HepG2 (cell line): ENCODE data around the gene TSC22D4. TPM values are rescaled to one million over a fixed set of nuclear protein-coding genes. Genes with fewer than 3 reads are reported as not detected.
A peak's percentile ranks its signal among the peaks of the same experiment; 100 is the strongest.

Experiments used
- AKAP8 ChIP-seq: sonication (generic); formaldehyde crosslinking; IDR thresholded peaks from 2 replicates; pipeline ENCODE4 v1.5.1; 2020; ENCODE audit warnings: mild to moderate bottlenecking, missing genetic modification reagents
- ATF6 ChIP-seq: sonication (generic); formaldehyde crosslinking; conservative IDR thresholded peaks from 2 replicates; pipeline ENCODE4 v1.4.0; 2020; ENCODE audit warnings: missing genetic modification reagents
- KLF11 ChIP-seq: IDR thresholded peaks from 2 replicates; pipeline ENCODE4 v1.6.1; 2016; ENCODE audit warnings: missing compliant biosample characterization
- MED8 ChIP-seq: sonication (generic); formaldehyde crosslinking; IDR thresholded peaks from 2 replicates; pipeline ENCODE4 v1.8.1; 2023; ENCODE audit warnings: mild to moderate bottlenecking, missing genetic modification reagents; ENCODE audit not compliant: insufficient replicate concordance
- MYNN ChIP-seq: sonication (generic); formaldehyde crosslinking; IDR thresholded peaks from 2 replicates; pipeline ENCODE4 v1.4.0; 2020; ENCODE audit warnings: mild to moderate bottlenecking, low read depth, missing genetic modification reagents
- PITX1 ChIP-seq: sonication (generic); formaldehyde crosslinking; IDR thresholded peaks from 2 replicates; pipeline ENCODE4 v1.5.1; 2020; ENCODE audit warnings: mild to moderate bottlenecking, missing genetic modification reagents
- POLR2AphosphoS5 ChIP-seq: IDR thresholded peaks from 2 replicates; pipeline ENCODE4 v1.6.1; 2012; ENCODE audit warnings: low read depth, low read length
- XBP1 ChIP-seq: sonication (generic); formaldehyde crosslinking; IDR thresholded peaks from 2 replicates; pipeline ENCODE4 v1.5.0; 2020; ENCODE audit warnings: missing genetic modification reagents
- ZNF225 ChIP-seq: sonication (generic); formaldehyde crosslinking; IDR thresholded peaks from 2 replicates; pipeline ENCODE4 v1.4.0; 2020; ENCODE audit warnings: mild to moderate bottlenecking, missing genetic modification reagents
- ZNF292 ChIP-seq: sonication (generic); formaldehyde crosslinking; IDR thresholded peaks from 2 replicates; pipeline ENCODE4 v1.8.1; 2022; ENCODE audit warnings: mild to moderate bottlenecking, low read depth, missing genetic modification reagents, borderline replicate concordance
- ZNF792 ChIP-seq: IDR thresholded peaks from 2 replicates; pipeline ENCODE4 v1.6.1; 2016
- polyA plus RNA-seq, 8 experiments: library from polyadenylated mRNA; depleted of rRNA in 3 of 8; stranded (reverse) in 7 of 8; unstranded in 1 of 8; fragments of >200 nt; fragmentation: Illumina TruSeq in 4 of 8; extraction: Trizol in 4 of 8; gene quantifications; 2 replicates each; pipeline versions ENCODE4 v1.2.1 to v1.2.3, GENCODE V29; 2011 to 2016; ENCODE audit warnings: low read depth in 4 of 8, missing spikeins in 1 of 8, mixed read lengths in 1 of 8; ENCODE audit not compliant: insufficient read depth in 1 of 8
- total RNA-seq, 5 experiments: library from RNA; depleted of rRNA; stranded (reverse); fragments of >200 nt; fragmentation: Illumina TruSeq; extraction: Trizol; gene quantifications; 2 replicates each; pipeline ENCODE4 v1.2.3, GENCODE V29; 2016; ENCODE audit warnings: low read depth in 1 of 5
- TF ChIP-seq, protein P1 (sequence below): sonication (generic); formaldehyde crosslinking; IDR thresholded peaks from 2 replicates; pipeline ENCODE4 v1.4.0; 2020; ENCODE audit warnings: mild to moderate bottlenecking, missing genetic modification reagents
- TF ChIP-seq, protein P2 (sequence below): fragments of 450-650 bp; IDR thresholded peaks from 2 replicates; pipeline ENCODE4 v1.6.1; 2017
- TF ChIP-seq, protein P3 (sequence below): sonication (generic); formaldehyde crosslinking; IDR thresholded peaks from 2 replicates; pipeline ENCODE4 v1.4.0; 2020; ENCODE audit warnings: missing genetic modification reagents

TSC22D4 gene
- total and polyA plus RNA-seq, 2 of the 13 experiments (the other 11 are each of a cell fraction or from before 2014, with no cell fraction given), result 7.7 to 8.7 TPM

- TF ChIP-seq, protein P1, sequence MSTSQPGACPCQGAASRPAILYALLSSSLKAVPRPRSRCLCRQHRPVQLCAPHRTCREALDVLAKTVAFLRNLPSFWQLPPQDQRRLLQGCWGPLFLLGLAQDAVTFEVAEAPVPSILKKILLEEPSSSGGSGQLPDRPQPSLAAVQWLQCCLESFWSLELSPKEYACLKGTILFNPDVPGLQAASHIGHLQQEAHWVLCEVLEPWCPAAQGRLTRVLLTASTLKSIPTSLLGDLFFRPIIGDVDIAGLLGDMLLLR (CRISPR knock-in tag), result no peak
- TF ChIP-seq POLR2AphosphoS5, result peak; percentile 18; the same call in 1 of the 2 replicates
- no peak for TF ChIP-seq ZNF292 (CRISPR knock-in tag)
- TF ChIP-seq XBP1, result no peak
- TF ChIP-seq AKAP8 (CRISPR knock-in tag), result no peak
- TF ChIP-seq ATF6 (CRISPR knock-in tag), result no peak
- no peak for TF ChIP-seq ZNF792 (CRISPR knock-in tag)
- TF ChIP-seq MED8 (CRISPR knock-in tag), result no peak
- TF ChIP-seq, protein P2, sequence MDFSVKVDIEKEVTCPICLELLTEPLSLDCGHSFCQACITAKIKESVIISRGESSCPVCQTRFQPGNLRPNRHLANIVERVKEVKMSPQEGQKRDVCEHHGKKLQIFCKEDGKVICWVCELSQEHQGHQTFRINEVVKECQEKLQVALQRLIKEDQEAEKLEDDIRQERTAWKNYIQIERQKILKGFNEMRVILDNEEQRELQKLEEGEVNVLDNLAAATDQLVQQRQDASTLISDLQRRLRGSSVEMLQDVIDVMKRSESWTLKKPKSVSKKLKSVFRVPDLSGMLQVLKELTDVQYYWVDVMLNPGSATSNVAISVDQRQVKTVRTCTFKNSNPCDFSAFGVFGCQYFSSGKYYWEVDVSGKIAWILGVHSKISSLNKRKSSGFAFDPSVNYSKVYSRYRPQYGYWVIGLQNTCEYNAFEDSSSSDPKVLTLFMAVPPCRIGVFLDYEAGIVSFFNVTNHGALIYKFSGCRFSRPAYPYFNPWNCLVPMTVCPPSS, result no peak
- TF ChIP-seq, protein P3, sequence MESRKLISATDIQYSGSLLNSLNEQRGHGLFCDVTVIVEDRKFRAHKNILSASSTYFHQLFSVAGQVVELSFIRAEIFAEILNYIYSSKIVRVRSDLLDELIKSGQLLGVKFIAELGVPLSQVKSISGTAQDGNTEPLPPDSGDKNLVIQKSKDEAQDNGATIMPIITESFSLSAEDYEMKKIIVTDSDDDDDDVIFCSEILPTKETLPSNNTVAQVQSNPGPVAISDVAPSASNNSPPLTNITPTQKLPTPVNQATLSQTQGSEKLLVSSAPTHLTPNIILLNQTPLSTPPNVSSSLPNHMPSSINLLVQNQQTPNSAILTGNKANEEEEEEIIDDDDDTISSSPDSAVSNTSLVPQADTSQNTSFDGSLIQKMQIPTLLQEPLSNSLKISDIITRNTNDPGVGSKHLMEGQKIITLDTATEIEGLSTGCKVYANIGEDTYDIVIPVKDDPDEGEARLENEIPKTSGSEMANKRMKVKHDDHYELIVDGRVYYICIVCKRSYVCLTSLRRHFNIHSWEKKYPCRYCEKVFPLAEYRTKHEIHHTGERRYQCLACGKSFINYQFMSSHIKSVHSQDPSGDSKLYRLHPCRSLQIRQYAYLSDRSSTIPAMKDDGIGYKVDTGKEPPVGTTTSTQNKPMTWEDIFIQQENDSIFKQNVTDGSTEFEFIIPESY, result peak; percentile 29
- TF ChIP-seq PITX1 (CRISPR knock-in tag), result no peak
- TF ChIP-seq ZNF225, result no peak
- no peak for TF ChIP-seq KLF11 (CRISPR knock-in tag)
- TF ChIP-seq MYNN (CRISPR knock-in tag), result no peak
These were observed 44.5 kb downstream of the TSC22D4 start (continued) for GRCh38 chr7:100434297-100435144.
